Neural cell (in vitro differentiated cells): ENCODE measurements around the gene RAI1. TPM values are rescaled to one million over a fixed set of nuclear protein-coding genes. Genes with fewer than 3 reads are reported as not detected.

Source experiments
- H2AFZ ChIP-seq: fragments of 200-600, 300-800 bp; sonication (generic), shearing (Covaris generic); 2 replicates; pipeline ENCODE4 v1.6.0; 2014; ENCODE audit warnings: low read depth, mild to moderate bottlenecking, antibody characterized with exemption, low read length, moderate library complexity
- H3F3A ChIP-seq: fragments of 200-600 bp; shearing (Covaris generic); 2 replicates; pipeline ENCODE4 v1.6.1; 2016; ENCODE audit warnings: mild to moderate bottlenecking, moderate library complexity, mixed read lengths, antibody characterized with exemption, low read length; ENCODE audit not compliant: insufficient read depth, poor library complexity, severe bottlenecking
- H3K27ac ChIP-seq: fragments of 200-600, 300-800 bp; sonication (generic), shearing (Covaris generic); 2 replicates; pipeline ENCODE4 v1.5.1; 2014; ENCODE audit warnings: mild to moderate bottlenecking, low read length, moderate library complexity
- H3K27me3 ChIP-seq: fragments of 300-800, 200-600 bp; sonication (generic), shearing (Covaris generic); 2 replicates; pipeline ENCODE4 v1.6.0; 2014; ENCODE audit warnings: mild to moderate bottlenecking, low read depth, low read length, moderate library complexity; ENCODE audit not compliant: insufficient read depth
- H3K36me3 ChIP-seq: fragments of 300-800, 200-600 bp; sonication (generic), shearing (Covaris generic); 2 replicates; pipeline ENCODE4 v1.5.1; 2014; ENCODE audit warnings: mild to moderate bottlenecking, antibody characterized with exemption, low read length, moderate library complexity; ENCODE audit not compliant: insufficient read depth
- H3K4me2 ChIP-seq: fragments of 300-800, 200-600 bp; sonication (generic), shearing (Covaris generic); 2 replicates; pipeline ENCODE4 v1.6.0; 2014; ENCODE audit warnings: mild to moderate bottlenecking, low read length
- H3K4me3 ChIP-seq: fragments of 300-800, 200-600 bp; sonication (generic), shearing (Covaris generic); 2 replicates; pipeline ENCODE4 v1.5.1; 2014; ENCODE audit warnings: mild to moderate bottlenecking, low read length, moderate library complexity
- H3K79me2 ChIP-seq: fragments of 200-600 bp; shearing (Covaris generic); replicated peaks from 2 replicates; pipeline ENCODE4 v1.6.0; 2014; ENCODE audit warnings: mild to moderate bottlenecking, low read length, moderate library complexity; ENCODE audit not compliant: insufficient read depth
- H3K9ac ChIP-seq: fragments of 300-800, 200-600 bp; sonication (generic), shearing (Covaris generic); 2 replicates; pipeline ENCODE4 v1.6.1; 2016; ENCODE audit warnings: mild to moderate bottlenecking, low read length, mixed read lengths
- H3K9me2 ChIP-seq: fragments of 200-600 bp; shearing (Covaris generic); 2 replicates; pipeline ENCODE4 v1.6.1; 2016; ENCODE audit warnings: mild to moderate bottlenecking, low read length, mixed read lengths; ENCODE audit not compliant: insufficient read depth
- H3K9me3 ChIP-seq: fragments of 200-600, 300-800 bp; sonication (generic), shearing (Covaris generic); 2 replicates; pipeline ENCODE4 v1.6.1; 2016; ENCODE audit warnings: mild to moderate bottlenecking, mixed run types, low read length, moderate library complexity, mixed read lengths
- H4K20me1 ChIP-seq: fragments of 200-600 bp; shearing (Covaris generic); 2 replicates; pipeline ENCODE4 v1.6.1; 2016; ENCODE audit warnings: mild to moderate bottlenecking, mixed run types; ENCODE audit not compliant: insufficient read depth
- EP300 ChIP-seq: fragments of 450-650 bp; conservative IDR thresholded peaks from 2 replicates; pipeline ENCODE4 v1.6.1; 2014; ENCODE audit warnings: antibody characterized with exemption, mild to moderate bottlenecking, moderate library complexity; ENCODE audit not compliant: poor library complexity, severe bottlenecking
- EZH2 ChIP-seq: fragments of 200-600, 300-800 bp; shearing (Covaris generic), sonication (generic); IDR thresholded peaks from 2 replicates; pipeline ENCODE4 v1.6.1; 2014; ENCODE audit warnings: antibody characterized with exemption, low read length, borderline replicate concordance, mild to moderate bottlenecking; ENCODE audit not compliant: insufficient read depth, poor library complexity, severe bottlenecking
- MXI1 ChIP-seq: fragments of 450-650 bp; conservative IDR thresholded peaks from 2 replicates; pipeline ENCODE4 v1.6.1; 2014; ENCODE audit warnings: antibody characterized with exemption, mild to moderate bottlenecking; ENCODE audit not compliant: poor library complexity, severe bottlenecking
- POLR2AphosphoS5 ChIP-seq: IDR thresholded peaks from 2 replicates; pipeline ENCODE4 v1.6.1; 2012
- RAD21 ChIP-seq: fragments of 450-650 bp; conservative IDR thresholded peaks from 2 replicates; pipeline ENCODE4 v1.6.1; 2014; ENCODE audit warnings: antibody characterized with exemption, mild to moderate bottlenecking, moderate library complexity
- SMC3 ChIP-seq: fragments of 450-650 bp; conservative IDR thresholded peaks from 2 replicates; pipeline ENCODE4 v1.6.1; 2014; ENCODE audit warnings: antibody characterized with exemption, mild to moderate bottlenecking, moderate library complexity; ENCODE audit not compliant: poor library complexity
- TAF1 ChIP-seq: IDR thresholded peaks from 2 replicates; pipeline ENCODE4 v1.6.1; 2012; ENCODE audit warnings: low read depth
- polyA plus RNA-seq: library from polyadenylated mRNA; depleted of rRNA; stranded (reverse); fragments of >200 nt; gene quantifications from 2 replicates; pipeline ENCODE4 v1.2.3, GENCODE V29; 2014
- TF ChIP-seq, protein P1 (sequence below): IDR thresholded peaks from 2 replicates; pipeline ENCODE4 v1.6.1; 2012; ENCODE audit warnings: borderline replicate concordance
- TF ChIP-seq, protein P2 (sequence below): fragments of 450-650 bp; IDR thresholded peaks from 2 replicates; pipeline ENCODE4 v1.5.1; 2014; ENCODE audit warnings: antibody characterized with exemption, mild to moderate bottlenecking, moderate library complexity; ENCODE audit not compliant: poor library complexity, severe bottlenecking

The RAI1 gene
- polyA plus RNA-seq, 1 donor from 2014 or later: 16.9 TPM

DNA sequence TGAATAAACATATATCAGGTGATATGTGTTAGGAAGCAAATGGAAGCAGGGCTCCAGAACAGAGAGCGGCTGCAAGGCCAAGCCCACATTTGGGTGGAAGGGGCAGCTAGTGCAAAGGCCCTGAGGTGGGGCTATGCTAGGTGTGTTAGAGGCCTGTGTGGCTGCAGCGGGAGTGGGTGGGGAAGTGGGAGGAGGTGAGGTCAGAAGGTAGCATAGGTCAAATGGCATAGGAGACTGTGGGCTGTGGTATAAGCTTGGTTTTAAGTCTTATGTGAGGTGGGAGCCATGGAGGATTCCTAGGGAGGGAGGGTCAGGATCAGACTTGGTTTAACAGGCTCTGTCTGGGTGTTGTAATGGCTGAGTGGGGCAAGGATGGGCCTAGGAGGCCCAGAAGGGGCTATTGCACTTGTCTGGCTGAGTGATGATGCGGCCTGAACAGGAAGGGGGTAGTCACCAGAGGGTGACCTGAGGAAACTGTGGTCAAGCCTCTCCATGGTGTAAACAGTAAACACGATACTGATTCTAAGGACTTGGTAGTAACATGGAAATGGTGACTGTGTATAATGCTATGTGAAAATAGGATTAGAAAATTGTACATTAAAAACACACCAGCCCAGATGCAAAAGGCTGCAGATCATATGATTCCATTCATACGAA lies 31.1 kb downstream of the RAI1 start:
- Histone ChIP-seq H3K27me3 (no peaks in the 10 kb centered on the region), H3F3A (no peaks in the 10 kb centered on the region), H3K4me3 (no peak overlapping the region), H2AFZ (no peak overlapping the region), H3K9me2 (no peaks in the 10 kb centered on the region), H3K36me3 (no peaks in the 10 kb centered on the region), H4K20me1 (peaks cover 12% of the 10 kb centered on the region), H3K9ac (peak overlapping the region; percentile 34), H3K79me2 (peaks cover 75% of the 10 kb centered on the region), H3K27ac (peak overlapping the region; percentile 33), H3K4me2 (no peak overlapping the region), H3K9me3 (no peaks in the 10 kb centered on the region)
- TF ChIP-seq, protein P1, sequence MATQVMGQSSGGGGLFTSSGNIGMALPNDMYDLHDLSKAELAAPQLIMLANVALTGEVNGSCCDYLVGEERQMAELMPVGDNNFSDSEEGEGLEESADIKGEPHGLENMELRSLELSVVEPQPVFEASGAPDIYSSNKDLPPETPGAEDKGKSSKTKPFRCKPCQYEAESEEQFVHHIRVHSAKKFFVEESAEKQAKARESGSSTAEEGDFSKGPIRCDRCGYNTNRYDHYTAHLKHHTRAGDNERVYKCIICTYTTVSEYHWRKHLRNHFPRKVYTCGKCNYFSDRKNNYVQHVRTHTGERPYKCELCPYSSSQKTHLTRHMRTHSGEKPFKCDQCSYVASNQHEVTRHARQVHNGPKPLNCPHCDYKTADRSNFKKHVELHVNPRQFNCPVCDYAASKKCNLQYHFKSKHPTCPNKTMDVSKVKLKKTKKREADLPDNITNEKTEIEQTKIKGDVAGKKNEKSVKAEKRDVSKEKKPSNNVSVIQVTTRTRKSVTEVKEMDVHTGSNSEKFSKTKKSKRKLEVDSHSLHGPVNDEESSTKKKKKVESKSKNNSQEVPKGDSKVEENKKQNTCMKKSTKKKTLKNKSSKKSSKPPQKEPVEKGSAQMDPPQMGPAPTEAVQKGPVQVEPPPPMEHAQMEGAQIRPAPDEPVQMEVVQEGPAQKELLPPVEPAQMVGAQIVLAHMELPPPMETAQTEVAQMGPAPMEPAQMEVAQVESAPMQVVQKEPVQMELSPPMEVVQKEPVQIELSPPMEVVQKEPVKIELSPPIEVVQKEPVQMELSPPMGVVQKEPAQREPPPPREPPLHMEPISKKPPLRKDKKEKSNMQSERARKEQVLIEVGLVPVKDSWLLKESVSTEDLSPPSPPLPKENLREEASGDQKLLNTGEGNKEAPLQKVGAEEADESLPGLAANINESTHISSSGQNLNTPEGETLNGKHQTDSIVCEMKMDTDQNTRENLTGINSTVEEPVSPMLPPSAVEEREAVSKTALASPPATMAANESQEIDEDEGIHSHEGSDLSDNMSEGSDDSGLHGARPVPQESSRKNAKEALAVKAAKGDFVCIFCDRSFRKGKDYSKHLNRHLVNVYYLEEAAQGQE: no peak
- TF ChIP-seq EP300: no peak
- TF ChIP-seq SMC3: no peak
- TF ChIP-seq POLR2AphosphoS5: no peak
- TF ChIP-seq TAF1: no peak
- TF ChIP-seq, protein P2, sequence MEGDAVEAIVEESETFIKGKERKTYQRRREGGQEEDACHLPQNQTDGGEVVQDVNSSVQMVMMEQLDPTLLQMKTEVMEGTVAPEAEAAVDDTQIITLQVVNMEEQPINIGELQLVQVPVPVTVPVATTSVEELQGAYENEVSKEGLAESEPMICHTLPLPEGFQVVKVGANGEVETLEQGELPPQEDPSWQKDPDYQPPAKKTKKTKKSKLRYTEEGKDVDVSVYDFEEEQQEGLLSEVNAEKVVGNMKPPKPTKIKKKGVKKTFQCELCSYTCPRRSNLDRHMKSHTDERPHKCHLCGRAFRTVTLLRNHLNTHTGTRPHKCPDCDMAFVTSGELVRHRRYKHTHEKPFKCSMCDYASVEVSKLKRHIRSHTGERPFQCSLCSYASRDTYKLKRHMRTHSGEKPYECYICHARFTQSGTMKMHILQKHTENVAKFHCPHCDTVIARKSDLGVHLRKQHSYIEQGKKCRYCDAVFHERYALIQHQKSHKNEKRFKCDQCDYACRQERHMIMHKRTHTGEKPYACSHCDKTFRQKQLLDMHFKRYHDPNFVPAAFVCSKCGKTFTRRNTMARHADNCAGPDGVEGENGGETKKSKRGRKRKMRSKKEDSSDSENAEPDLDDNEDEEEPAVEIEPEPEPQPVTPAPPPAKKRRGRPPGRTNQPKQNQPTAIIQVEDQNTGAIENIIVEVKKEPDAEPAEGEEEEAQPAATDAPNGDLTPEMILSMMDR: no peak
- TF ChIP-seq RAD21: no peak
- TF ChIP-seq MXI1: no peak
- no peak for TF ChIP-seq EZH2

DNA sequence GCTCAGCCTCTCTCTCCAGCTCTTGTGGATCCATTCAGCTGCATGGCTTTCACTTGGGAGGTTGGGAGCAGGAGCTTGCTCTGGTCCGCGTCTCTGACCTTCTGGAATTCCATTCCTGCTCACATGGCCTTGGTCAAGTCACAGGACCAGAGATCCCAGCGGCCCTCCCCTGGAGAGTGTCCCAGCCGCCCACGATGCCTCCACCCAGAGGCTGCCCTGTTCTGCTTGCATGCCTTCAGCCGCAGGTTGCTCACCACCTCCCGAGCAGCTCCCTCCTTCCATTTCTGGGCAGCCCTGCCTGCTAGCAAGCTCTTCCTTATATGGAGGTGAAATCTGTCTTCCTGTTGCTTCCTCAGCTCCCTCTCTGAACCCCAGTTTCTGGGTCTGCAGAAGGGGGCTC lies 32.6 kb downstream of the RAI1 start:
- Histone ChIP-seq H3K9me2 (no peaks in the 10 kb centered on the region), H3K9ac (no peak overlapping the region), H2AFZ (no peak overlapping the region), H3K9me3 (no peaks in the 10 kb centered on the region), H3K27ac (no peak overlapping the region), H3K27me3 (no peaks in the 10 kb centered on the region), H3K79me2 (peaks cover 67% of the 10 kb centered on the region), H3K36me3 (no peaks in the 10 kb centered on the region), H4K20me1 (peaks cover 12% of the 10 kb centered on the region), H3K4me2 (no peak overlapping the region), H3F3A (no peaks in the 10 kb centered on the region), H3K4me3 (no peak overlapping the region)
- TF ChIP-seq EP300 (no peak), RAD21 (no peak), MXI1 (no peak), TAF1 (no peak), SMC3 (no peak), EZH2 (no peak), POLR2AphosphoS5 (no peak)
- TF ChIP-seq, protein P2: no peak
- TF ChIP-seq, protein P1: no peak
